ENCODE measurements around the gene TUBB2A. TPM values are rescaled to one million over a fixed set of nuclear protein-coding genes. Genes with fewer than 3 reads are reported as not detected.
A peak's percentile ranks its signal among the peaks of the same experiment; 100 is the strongest.
"Not testable (repeated sequence)": the region's sequence is repeated elsewhere in the genome, so short reads cannot be mapped to it uniquely, and the experiment has no call there.

Gene TUBB2A
- total RNA-seq, 1 donor from 2014 or later: 177 TPM

DNA sequence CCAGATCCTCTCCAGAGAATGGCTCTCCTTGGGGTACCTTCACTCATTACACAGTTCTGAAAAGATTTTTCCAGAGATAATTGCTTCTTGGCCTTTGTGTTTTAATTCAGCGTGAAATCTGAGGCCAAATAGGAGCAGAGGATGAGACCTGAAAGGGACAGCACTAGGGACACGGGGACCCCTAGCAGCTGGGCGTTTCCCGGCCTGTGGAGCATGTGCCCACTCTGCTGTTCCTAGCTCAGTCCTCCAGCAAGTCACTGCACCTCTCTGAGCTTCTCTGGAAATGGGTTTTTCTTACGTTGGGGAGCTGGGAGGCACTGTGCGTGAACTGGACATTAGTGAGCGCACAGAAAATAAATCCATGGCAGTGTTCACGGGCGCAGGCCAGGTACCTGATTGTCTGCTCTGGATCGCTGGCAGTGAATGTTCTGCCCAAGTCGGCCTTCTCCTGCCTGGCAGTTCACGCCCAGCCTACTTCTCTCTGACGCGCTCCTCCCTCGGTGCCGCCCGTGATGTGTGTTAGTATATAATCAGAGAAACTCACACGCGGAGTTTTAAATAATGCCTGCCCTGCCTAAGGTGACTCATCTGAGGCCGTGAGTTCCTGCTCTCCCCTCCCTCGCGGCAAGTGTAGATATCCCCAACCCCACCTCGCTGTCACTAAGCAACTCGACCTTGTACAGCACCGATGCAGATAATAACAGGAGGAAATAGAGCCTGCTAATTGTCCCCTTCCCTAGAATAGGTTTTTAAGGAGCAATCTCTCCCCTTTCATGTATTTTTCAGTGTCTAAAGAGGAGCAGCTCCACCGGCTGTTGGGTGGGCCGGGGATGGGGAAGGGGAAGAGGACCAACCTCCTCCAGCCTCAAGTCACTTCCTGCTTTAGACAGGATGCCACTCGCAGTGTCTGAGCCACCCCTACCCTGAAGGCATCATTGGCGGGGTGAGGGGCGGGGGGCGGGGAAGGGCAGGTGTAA, 2.7 kb upstream of the TUBB2A start:
- peaks cover 71% of the 10 kb centered on the region for H3K4me1 Mint-ChIP-seq
- H3K4me3 Mint-ChIP-seq: peak overlapping the region; percentile 87
- H3K27ac Mint-ChIP-seq (ENCODE audit: unreplicated experiment): peak overlapping the region; percentile 64

DNA sequence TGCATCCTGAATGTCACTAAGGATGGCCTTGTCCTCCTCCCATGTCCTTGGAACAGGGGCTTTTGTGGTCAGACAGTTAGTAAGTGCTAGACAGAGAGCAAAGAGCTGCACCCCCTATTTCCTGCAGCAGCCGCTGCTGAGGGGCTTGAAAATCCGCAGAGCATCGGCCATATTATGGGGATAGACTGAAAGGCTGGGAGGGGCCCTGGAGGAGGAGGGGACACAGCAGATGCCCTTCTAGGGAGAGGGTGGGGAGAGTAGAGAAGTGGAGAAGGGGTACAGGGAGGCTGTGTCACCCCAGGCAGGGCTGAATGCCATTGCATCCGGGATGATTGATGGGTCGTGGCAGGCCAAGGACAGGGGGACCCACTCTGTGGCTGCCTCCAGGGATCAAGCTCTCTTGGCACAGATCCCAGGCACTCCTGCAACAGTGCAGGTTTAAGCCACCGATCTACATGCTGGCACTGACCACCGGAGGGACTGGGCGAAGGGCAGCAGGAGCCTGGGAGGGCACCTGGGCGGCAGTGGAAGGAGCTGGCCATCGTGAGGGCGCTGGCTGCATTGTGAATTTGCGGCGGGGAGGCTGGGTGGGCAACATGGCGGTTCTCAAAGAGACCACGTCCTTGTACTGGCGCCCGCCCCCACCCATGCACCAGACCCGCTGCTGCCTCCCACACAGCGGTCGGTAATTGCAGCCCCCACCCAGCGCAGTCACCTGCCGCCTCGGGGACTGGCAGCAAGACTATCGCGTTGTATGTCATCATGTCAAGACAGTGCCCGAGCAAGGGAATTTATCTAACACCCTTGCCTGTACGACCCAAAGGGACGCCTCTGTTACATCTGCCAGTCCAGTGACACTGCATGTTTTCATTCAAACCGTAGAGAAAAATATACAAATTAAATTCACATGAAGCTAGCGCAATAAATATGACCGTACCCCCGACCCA, 887 bp downstream of the TUBB2A start:
- peak overlapping the region; percentile 96 for H3K27ac Mint-ChIP-seq (ENCODE audit: unreplicated experiment)
- H3K9me3 Mint-ChIP-seq; H3K36me3 Mint-ChIP-seq (ENCODE audit: low read depth): not testable (repeated sequence)
- peaks cover 31% of the 10 kb centered on the region for H3K27me3 Mint-ChIP-seq (ENCODE audit: low read depth)
- DNase-seq (ENCODE audit: low read depth, low spot score): peak; percentile 22
- H3K4me3 Mint-ChIP-seq: peak overlapping the region; percentile 96
- peaks cover 57% of the 10 kb centered on the region for H3K4me1 Mint-ChIP-seq

More for the DNA sequence above, 2.7 kb upstream of the TUBB2A start:
- DNase-seq (ENCODE audit: low read depth, low spot score): no peak
- TF ChIP-seq, protein P1, sequence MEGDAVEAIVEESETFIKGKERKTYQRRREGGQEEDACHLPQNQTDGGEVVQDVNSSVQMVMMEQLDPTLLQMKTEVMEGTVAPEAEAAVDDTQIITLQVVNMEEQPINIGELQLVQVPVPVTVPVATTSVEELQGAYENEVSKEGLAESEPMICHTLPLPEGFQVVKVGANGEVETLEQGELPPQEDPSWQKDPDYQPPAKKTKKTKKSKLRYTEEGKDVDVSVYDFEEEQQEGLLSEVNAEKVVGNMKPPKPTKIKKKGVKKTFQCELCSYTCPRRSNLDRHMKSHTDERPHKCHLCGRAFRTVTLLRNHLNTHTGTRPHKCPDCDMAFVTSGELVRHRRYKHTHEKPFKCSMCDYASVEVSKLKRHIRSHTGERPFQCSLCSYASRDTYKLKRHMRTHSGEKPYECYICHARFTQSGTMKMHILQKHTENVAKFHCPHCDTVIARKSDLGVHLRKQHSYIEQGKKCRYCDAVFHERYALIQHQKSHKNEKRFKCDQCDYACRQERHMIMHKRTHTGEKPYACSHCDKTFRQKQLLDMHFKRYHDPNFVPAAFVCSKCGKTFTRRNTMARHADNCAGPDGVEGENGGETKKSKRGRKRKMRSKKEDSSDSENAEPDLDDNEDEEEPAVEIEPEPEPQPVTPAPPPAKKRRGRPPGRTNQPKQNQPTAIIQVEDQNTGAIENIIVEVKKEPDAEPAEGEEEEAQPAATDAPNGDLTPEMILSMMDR (conservative IDR thresholded peaks at IDR 0.05): no peak
- no peaks in the 10 kb centered on the region for H3K36me3 Mint-ChIP-seq (ENCODE audit: low read depth)
- no peaks in the 10 kb centered on the region for H3K9me3 Mint-ChIP-seq
- peaks cover 42% of the 10 kb centered on the region for H3K27me3 Mint-ChIP-seq (ENCODE audit: low read depth)

DNA sequence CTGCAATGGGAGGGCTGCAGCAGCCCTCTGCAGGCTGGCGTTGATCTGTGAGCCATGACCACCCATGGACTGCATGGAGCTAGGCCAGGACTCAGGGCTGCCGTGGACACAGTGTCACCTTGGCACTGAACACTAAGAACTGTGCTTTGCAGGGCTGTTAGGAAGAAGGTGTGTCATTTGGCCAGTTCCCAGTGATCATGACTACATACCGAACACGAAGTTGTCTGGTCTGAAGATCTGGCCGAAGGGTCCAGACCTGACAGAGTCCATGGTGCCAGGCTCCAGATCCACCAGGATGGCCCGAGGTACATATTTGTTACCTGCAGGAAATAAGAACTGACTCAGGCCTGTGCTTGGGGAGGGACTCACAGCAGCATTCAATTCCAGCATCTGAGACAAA, 1.9 kb downstream of the TUBB2A start:
- DNase-seq (ENCODE audit: low read depth, low spot score); H3K9me3 Mint-ChIP-seq; H3K27ac Mint-ChIP-seq (ENCODE audit: unreplicated experiment); H3K36me3 Mint-ChIP-seq (ENCODE audit: low read depth): not testable (repeated sequence)
- H3K4me3 Mint-ChIP-seq: peak overlapping the region; percentile 96
- H3K4me1 Mint-ChIP-seq: peaks cover 62% of the 10 kb centered on the region
- peaks cover 24% of the 10 kb centered on the region for H3K27me3 Mint-ChIP-seq (ENCODE audit: low read depth)

DNA sequence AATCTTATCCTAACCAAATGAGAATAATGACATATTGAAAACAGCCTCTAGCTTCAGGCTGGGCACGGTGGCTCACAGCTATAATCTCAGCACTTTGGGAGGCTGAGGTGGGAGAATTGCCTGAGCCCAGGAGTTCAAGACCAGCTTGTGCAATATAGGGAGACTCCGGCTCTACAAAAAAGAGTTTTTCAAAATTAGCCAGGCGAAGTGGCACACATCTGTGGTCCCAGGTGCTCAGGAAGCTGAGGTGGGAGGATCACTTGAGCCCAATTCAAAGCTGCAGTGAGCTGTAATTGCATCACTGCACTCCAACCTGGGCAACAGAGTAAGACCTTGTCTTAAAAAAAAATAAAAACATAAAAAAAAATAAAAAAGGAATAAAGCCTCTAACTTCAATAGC, 4.7 kb downstream of the TUBB2A start:
- TF ChIP-seq, protein P1 (conservative IDR thresholded peaks at IDR 0.05): no peak
- DNase-seq (ENCODE audit: low read depth, low spot score): no peak
- H3K27me3 Mint-ChIP-seq (ENCODE audit: low read depth): peaks cover 7% of the 10 kb centered on the region
- H3K9me3 Mint-ChIP-seq: no peaks in the 10 kb centered on the region
- H3K4me1 Mint-ChIP-seq: peaks cover 42% of the 10 kb centered on the region
- H3K27ac Mint-ChIP-seq (ENCODE audit: unreplicated experiment): no peak overlapping the region
- H3K4me3 Mint-ChIP-seq: no peak overlapping the region
- H3K36me3 Mint-ChIP-seq (ENCODE audit: low read depth): peaks cover 13% of the 10 kb centered on the region

DNA sequence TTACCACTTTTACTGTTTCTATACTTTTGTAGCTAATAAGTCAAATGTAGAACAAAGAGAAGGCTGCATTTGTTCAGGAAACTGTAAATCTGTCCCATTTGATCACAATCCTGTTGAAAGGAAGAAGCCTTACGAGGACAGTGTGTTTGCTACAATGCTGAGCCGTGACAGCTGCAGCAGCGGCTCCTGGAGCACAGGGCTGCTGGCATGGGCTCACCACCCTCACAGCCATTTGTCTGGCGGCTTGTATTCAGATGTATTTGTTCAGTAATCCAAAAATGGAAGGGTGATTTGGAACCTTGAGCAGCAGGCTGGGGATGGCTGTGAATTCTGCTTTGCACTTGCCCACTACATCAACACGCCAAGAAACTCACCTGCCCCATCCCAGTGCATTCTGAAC, 5.7 kb downstream of the TUBB2A start:
- TF ChIP-seq, protein P1 (conservative IDR thresholded peaks at IDR 0.05): no peak
- no peak for DNase-seq (ENCODE audit: low read depth, low spot score)
- Mint-ChIP-seq H3K9me3 (no peaks in the 10 kb centered on the region), H3K36me3 (ENCODE audit: low read depth) (peaks cover 19% of the 10 kb centered on the region), H3K27ac (ENCODE audit: unreplicated experiment) (no peak overlapping the region), H3K27me3 (ENCODE audit: low read depth) (peaks cover 5% of the 10 kb centered on the region), H3K4me1 (peaks cover 39% of the 10 kb centered on the region), H3K4me3 (peak overlapping the region; percentile 38)
